DOHH2 (cell line): ENCODE data around the gene ITGB7.

ENCODE experiments used
- H3F3A ChIP-seq: fragments of 200-600 bp; sonication (generic), shearing (Covaris generic); 2 replicates; pipeline ENCODE4 v1.6.0; 2016; ENCODE audit warnings: antibody characterized with exemption, mild to moderate bottlenecking; ENCODE audit not compliant: control insufficient read depth, insufficient read depth
- H3K27ac ChIP-seq: fragments of 200-600 bp; sonication (generic); 2 replicates; pipeline ENCODE4 v1.5.1; 2014; ENCODE audit warnings: low read depth, mild to moderate bottlenecking, low read length, moderate library complexity
- H3K27me3 ChIP-seq: fragments of 200-600 bp; sonication (generic); 2 replicates; pipeline ENCODE4 v1.6.1; 2014; ENCODE audit warnings: mild to moderate bottlenecking, low read length, mixed read lengths; ENCODE audit not compliant: control insufficient read depth
- H3K36me3 ChIP-seq: fragments of 200-600 bp; sonication (generic); 2 replicates; pipeline ENCODE4 v1.6.1; 2014; ENCODE audit warnings: mild to moderate bottlenecking, low read length, moderate library complexity, mixed read lengths; ENCODE audit not compliant: control insufficient read depth
- H3K4me1 ChIP-seq: fragments of 200-600 bp; sonication (generic); 2 replicates; pipeline ENCODE4 v1.6.1; 2014; ENCODE audit warnings: mild to moderate bottlenecking, low read length, mixed read lengths; ENCODE audit not compliant: control insufficient read depth
- H3K4me2 ChIP-seq: fragments of 200-600 bp; sonication (generic); 2 replicates; pipeline ENCODE4 v1.6.0; 2014; ENCODE audit warnings: mild to moderate bottlenecking, low read length, moderate library complexity
- H3K4me3 ChIP-seq: fragments of 200-600 bp; sonication (generic); 2 replicates; pipeline ENCODE4 v1.5.1; 2014; ENCODE audit warnings: mild to moderate bottlenecking, low read length, mixed read lengths
- H3K79me2 ChIP-seq: fragments of 200-600 bp; sonication (generic); 2 replicates; pipeline ENCODE4 v1.6.1; 2014; ENCODE audit warnings: mild to moderate bottlenecking, low read length, mixed read lengths; ENCODE audit not compliant: control insufficient read depth
- H3K9me2 ChIP-seq: fragments of 200-600 bp; sonication (generic); replicated peaks from 2 replicates; pipeline ENCODE4 v1.6.1; 2014; ENCODE audit warnings: mild to moderate bottlenecking, low read length, mixed read lengths; ENCODE audit not compliant: control insufficient read depth
- H3K9me3 ChIP-seq: fragments of 200-600 bp; sonication (generic); 2 replicates; pipeline ENCODE4 v1.6.1; 2014; ENCODE audit warnings: antibody characterized with exemption, low read length, mixed read lengths; ENCODE audit not compliant: control insufficient read depth, insufficient read depth
- H4K20me1 ChIP-seq: fragments of 200-600 bp; sonication (generic); 2 replicates; pipeline ENCODE4 v1.6.0; 2014; ENCODE audit warnings: low read depth, mild to moderate bottlenecking, antibody characterized with exemption, low read length, moderate library complexity; ENCODE audit not compliant: control insufficient read depth, insufficient read depth
- CTCF ChIP-seq: fragments of 200-600 bp; sonication (generic); IDR thresholded peaks from one replicate; pipeline ENCODE4 v1.5.1; 2014; ENCODE audit warnings: antibody characterized with exemption, mild to moderate bottlenecking, low read depth, low read length; ENCODE audit not compliant: poor library complexity, severe bottlenecking
- EZH2phosphoT487 ChIP-seq: fragments of 200-600 bp; sonication (generic); IDR thresholded peaks from 2 replicates; pipeline ENCODE4 v1.6.1; 2017; ENCODE audit warnings: borderline replicate concordance, mild to moderate bottlenecking, antibody characterized with exemption, low read length, moderate library complexity, mixed read lengths

Gene ITGB7

DNA sequence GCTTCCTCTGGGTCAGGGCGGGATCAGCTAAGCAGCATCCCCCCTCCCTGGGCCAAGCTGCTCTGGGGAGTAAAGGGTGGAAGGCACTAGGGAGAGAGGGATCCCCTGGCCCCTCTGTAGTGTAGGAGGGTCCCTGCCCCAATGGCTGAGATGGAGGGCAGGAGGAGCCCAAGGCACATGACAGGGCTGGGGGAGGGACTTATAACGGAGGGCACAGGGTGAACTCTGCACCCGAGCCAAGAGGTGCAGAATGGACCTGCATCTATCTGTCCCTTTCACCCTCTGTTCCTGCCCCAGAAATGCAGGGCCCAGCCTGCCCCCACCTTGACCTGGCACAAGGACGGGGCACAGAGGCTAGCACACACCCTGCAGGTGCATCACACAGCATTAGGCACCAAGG, 3.8 kb upstream of the ITGB7 start:
- no peaks in the 10 kb centered on the region for H3K27me3 ChIP-seq
- H3K36me3 ChIP-seq, result no peaks in the 10 kb centered on the region
- no peaks in the 10 kb centered on the region for H3K9me3 ChIP-seq
- H3K79me2 ChIP-seq, result peaks cover 10% of the 10 kb centered on the region
- no peaks in the 10 kb centered on the region for H4K20me1 ChIP-seq
- H3K4me1 ChIP-seq, result peaks cover 62% of the 10 kb centered on the region
- TF ChIP-seq CTCF (no peak), EZH2phosphoT487 (no peak)
- no peaks in the 10 kb centered on the region; the same call in none of the 2 replicates for H3F3A ChIP-seq
- H3K9me2 ChIP-seq, result no peaks in the 10 kb centered on the region
- H3K4me3 ChIP-seq, result no peak overlapping the region
- H3K27ac ChIP-seq, result no peak overlapping the region
- H3K4me2 ChIP-seq, result no peak overlapping the region

- Histone ChIP-seq H3K36me3 (no peaks in the 10 kb centered on the region), H4K20me1 (no peaks in the 10 kb centered on the region), H3K9me3 (no peaks in the 10 kb centered on the region), H3K4me1 (peaks cover 67% of the 10 kb centered on the region), H3K4me2 (peak overlapping the region; percentile 95), H3K27ac (peak overlapping the region; percentile 71), H3K4me3 (peak overlapping the region; percentile 74), H3K27me3 (no peaks in the 10 kb centered on the region), H3K79me2 (peaks cover 23% of the 10 kb centered on the region), H3F3A (peaks cover 2% of the 10 kb centered on the region), H3K9me2 (no peaks in the 10 kb centered on the region)
- TF ChIP-seq EZH2phosphoT487 (no peak), CTCF (no peak)
These were observed 1.9 kb upstream of the ITGB7 start for GRCh38 chr12:53208877-53209463.

- Histone ChIP-seq H3K79me2 (peaks cover 28% of the 10 kb centered on the region), H3K4me2 (peak overlapping the region; percentile 95), H3K9me2 (no peaks in the 10 kb centered on the region), H4K20me1 (no peaks in the 10 kb centered on the region), H3K9me3 (no peaks in the 10 kb centered on the region), H3K36me3 (no peaks in the 10 kb centered on the region), H3K27me3 (no peaks in the 10 kb centered on the region), H3K4me3 (peak overlapping the region; percentile 74), H3K4me1 (peaks cover 69% of the 10 kb centered on the region), H3K27ac (peak overlapping the region; percentile 71), H3F3A (peaks cover 2% of the 10 kb centered on the region)
- TF ChIP-seq EZH2phosphoT487 (no peak), CTCF (no peak)
These were observed 1.4 kb upstream of the ITGB7 start for GRCh38 chr12:53208435-53208834.
